ENCODE results near the gene ENTPD2.

- no peak for TF ChIP-seq EP300 (IDR thresholded peaks at IDR 0.05; ENCODE audit: borderline replicate concordance)
- no peak for TF ChIP-seq YY1 (IDR thresholded peaks at IDR 0.05; ENCODE audit: low read depth)
- no peak for TF ChIP-seq CEBPB (IDR thresholded peaks at IDR 0.05)
- TF ChIP-seq RAD21 (IDR thresholded peaks at IDR 0.05; ENCODE audit: low read depth) = no peak
- no peak for TF ChIP-seq FOXM1 (IDR thresholded peaks at IDR 0.05; ENCODE audit: borderline replicate concordance, low read depth)
- no peak for TF ChIP-seq USF1 (IDR thresholded peaks at IDR 0.05)
- no peak for TF ChIP-seq NFIC (IDR thresholded peaks at IDR 0.05)
- no peak for TF ChIP-seq REST (IDR thresholded peaks at IDR 0.05; ENCODE audit: low read depth)
- TF ChIP-seq TAF1 (IDR thresholded peaks at IDR 0.05; ENCODE audit: low read depth) = no peak
- no peak for TF ChIP-seq ZBTB7A (IDR thresholded peaks at IDR 0.05; ENCODE audit: low read depth)
- no peak for TF ChIP-seq CREB1 (IDR thresholded peaks at IDR 0.05; ENCODE audit: low read depth)
These were observed 43.1 kb upstream of the ENTPD2 start for GRCh38 chr9:137096785-137097546.
